H1 (cell line): ENCODE measurements around the gene GPR39.

Experiments used
- EZH2 ChIP-seq: fragments of 200-600 bp; sonication (generic); IDR thresholded peaks from 2 replicates; pipeline ENCODE4 v1.7.1; 2012; ENCODE audit warnings: low read depth, mild to moderate bottlenecking, moderate library complexity, low read length, inconsistent platforms; ENCODE audit not compliant: severe bottlenecking
- JUND ChIP-seq: IDR thresholded peaks from 2 replicates; pipeline ENCODE4 v1.6.1; 2011; ENCODE audit warnings: mild to moderate bottlenecking, improper control_type of control experiment, low read length
- POLR2A ChIP-seq, 2 experiments: IDR thresholded peaks; 1 replicate in 1 of 2; 2 replicates in 1 of 2; pipeline ENCODE4 v1.6.1; 2011; ENCODE audit warnings: low read depth in 2 of 2, low read length in 2 of 2, mild to moderate bottlenecking in 2 of 2; ENCODE audit errors: control extremely low read depth in 1 of 2
- POLR2AphosphoS5 ChIP-seq: IDR thresholded peaks from 2 replicates; pipeline ENCODE4 v1.6.1; 2011; ENCODE audit warnings: low read depth, low read length
- SIN3A ChIP-seq, 2 experiments: IDR thresholded peaks in 1 of 2; conservative IDR thresholded peaks in 1 of 2; 2 replicates each; pipeline ENCODE4 v1.6.1; 2011 to 2012; ENCODE audit warnings: low read length in 2 of 2, improper control_type of control experiment in 1 of 2, low read depth in 1 of 2, mild to moderate bottlenecking in 1 of 2
- TF ChIP-seq, protein P1 (sequence below), 3 experiments: IDR thresholded peaks; 1 replicate in 2 of 3; 2 replicates in 1 of 3; pipeline versions ENCODE4 v1.5.1 to v1.6.1; 2011; ENCODE audit warnings: low read length in 3 of 3, mild to moderate bottlenecking in 3 of 3, inconsistent platforms in 2 of 3, low read depth in 1 of 3, moderate library complexity in 1 of 3; ENCODE audit not compliant: insufficient read depth in 1 of 3; ENCODE audit errors: control extremely low read depth in 1 of 3
- TF ChIP-seq, protein P2 (sequence below): IDR thresholded peaks from 2 replicates; pipeline ENCODE4 v1.6.1; 2012; ENCODE audit warnings: inconsistent platforms

- TF ChIP-seq, protein P1, sequence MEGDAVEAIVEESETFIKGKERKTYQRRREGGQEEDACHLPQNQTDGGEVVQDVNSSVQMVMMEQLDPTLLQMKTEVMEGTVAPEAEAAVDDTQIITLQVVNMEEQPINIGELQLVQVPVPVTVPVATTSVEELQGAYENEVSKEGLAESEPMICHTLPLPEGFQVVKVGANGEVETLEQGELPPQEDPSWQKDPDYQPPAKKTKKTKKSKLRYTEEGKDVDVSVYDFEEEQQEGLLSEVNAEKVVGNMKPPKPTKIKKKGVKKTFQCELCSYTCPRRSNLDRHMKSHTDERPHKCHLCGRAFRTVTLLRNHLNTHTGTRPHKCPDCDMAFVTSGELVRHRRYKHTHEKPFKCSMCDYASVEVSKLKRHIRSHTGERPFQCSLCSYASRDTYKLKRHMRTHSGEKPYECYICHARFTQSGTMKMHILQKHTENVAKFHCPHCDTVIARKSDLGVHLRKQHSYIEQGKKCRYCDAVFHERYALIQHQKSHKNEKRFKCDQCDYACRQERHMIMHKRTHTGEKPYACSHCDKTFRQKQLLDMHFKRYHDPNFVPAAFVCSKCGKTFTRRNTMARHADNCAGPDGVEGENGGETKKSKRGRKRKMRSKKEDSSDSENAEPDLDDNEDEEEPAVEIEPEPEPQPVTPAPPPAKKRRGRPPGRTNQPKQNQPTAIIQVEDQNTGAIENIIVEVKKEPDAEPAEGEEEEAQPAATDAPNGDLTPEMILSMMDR (IDR thresholded peaks at IDR 0.05; ENCODE audit: control extremely low read depth in 1 of 3, insufficient read depth in 1 of 3, low read depth in 1 of 3, low read length in 3 of 3), result no peak
- no peak for TF ChIP-seq POLR2AphosphoS5
- TF ChIP-seq JUND, result no peak
- no peak for TF ChIP-seq EZH2
- TF ChIP-seq, protein P2, sequence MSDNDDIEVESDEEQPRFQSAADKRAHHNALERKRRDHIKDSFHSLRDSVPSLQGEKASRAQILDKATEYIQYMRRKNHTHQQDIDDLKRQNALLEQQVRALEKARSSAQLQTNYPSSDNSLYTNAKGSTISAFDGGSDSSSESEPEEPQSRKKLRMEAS, result no peak
- no peak for TF ChIP-seq POLR2A (IDR thresholded peaks at IDR 0.05; ENCODE audit: control extremely low read depth in 1 of 2, low read depth in 2 of 2, low read length in 2 of 2)
- TF ChIP-seq SIN3A (conservative IDR thresholded peaks at IDR 0.05 in 1 of 2, IDR thresholded peaks at IDR 0.05 in 1 of 2; ENCODE audit: low read depth in 1 of 2, low read length in 2 of 2), result no peak
Measured at GRCh38 chr2:132368191-132368590, 48.4 kb upstream of the GPR39 start.
